Fibroblast of mammary gland (primary cell): Measurements from ENCODE around the gene KIF26B.

ENCODE experiments used
- DNase-seq: peaks from one replicate; pipeline ENCODE4 v3.0.0-alpha.2; 2010; ENCODE audit warnings: low read depth
- H3K4me3 ChIP-seq: 2 replicates; pipeline ENCODE4 v1.5.1; 2011; ENCODE audit warnings: low read depth, mild to moderate bottlenecking, low read length, moderate library complexity; ENCODE audit not compliant: control insufficient read depth
- TF ChIP-seq, protein P1 (sequence below): conservative IDR thresholded peaks from 2 replicates; pipeline ENCODE4 v1.5.1; 2011; ENCODE audit warnings: low read depth, low read length, inconsistent platforms; ENCODE audit not compliant: control insufficient read depth, insufficient read depth

KIF26B gene

DNA sequence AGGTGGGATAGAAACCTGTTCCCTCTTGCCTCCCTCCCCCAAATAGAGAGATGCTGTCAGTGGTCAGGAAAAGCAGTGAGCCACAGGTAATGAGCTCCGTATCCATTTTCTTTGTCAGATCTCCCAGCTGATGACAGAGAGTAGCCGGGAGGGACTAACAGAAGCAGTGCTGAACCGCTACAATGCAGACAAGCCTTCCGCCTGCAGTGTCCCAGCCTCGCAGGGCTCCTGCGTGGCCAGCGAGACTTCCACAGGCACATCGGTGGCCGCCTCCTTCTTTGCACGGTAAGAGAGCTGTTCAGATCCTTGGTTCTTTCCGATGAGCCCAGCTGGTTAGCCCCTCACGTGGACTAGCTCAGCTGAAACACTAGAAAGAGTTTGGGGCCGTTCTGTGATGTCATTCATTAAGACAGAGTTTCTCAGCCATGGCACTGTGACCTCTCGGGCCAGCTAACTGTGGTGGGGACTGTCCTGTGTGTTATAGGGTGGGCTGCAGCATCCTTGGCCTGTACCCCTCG is 264.7 kb downstream of the KIF26B start:
- TF ChIP-seq, protein P1, sequence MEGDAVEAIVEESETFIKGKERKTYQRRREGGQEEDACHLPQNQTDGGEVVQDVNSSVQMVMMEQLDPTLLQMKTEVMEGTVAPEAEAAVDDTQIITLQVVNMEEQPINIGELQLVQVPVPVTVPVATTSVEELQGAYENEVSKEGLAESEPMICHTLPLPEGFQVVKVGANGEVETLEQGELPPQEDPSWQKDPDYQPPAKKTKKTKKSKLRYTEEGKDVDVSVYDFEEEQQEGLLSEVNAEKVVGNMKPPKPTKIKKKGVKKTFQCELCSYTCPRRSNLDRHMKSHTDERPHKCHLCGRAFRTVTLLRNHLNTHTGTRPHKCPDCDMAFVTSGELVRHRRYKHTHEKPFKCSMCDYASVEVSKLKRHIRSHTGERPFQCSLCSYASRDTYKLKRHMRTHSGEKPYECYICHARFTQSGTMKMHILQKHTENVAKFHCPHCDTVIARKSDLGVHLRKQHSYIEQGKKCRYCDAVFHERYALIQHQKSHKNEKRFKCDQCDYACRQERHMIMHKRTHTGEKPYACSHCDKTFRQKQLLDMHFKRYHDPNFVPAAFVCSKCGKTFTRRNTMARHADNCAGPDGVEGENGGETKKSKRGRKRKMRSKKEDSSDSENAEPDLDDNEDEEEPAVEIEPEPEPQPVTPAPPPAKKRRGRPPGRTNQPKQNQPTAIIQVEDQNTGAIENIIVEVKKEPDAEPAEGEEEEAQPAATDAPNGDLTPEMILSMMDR: no peak
- DNase-seq: no peak
- no peak overlapping the region for H3K4me3 ChIP-seq

DNA sequence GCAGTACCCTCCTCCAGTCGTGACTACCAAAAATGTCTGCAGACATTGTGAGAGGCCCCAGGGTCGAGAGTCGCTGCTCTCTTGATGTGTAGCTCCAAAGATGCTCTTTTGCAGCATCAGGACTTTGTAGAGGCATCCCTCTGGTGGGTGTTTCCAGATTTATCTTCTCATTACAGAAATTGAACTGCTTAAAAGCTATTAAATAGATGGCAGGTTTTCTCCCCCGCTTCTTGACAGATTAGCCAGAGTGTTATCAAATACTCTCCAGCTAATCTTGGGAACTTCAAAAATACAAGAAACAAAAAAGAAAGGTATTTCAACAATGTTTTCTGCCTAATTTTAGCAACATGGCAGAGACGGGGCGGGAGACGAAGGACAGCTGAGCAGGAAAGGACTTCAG is 265.2 kb downstream of the KIF26B start:
- TF ChIP-seq, protein P1: no peak
- DNase-seq: no peak
- no peak overlapping the region for H3K4me3 ChIP-seq

DNA sequence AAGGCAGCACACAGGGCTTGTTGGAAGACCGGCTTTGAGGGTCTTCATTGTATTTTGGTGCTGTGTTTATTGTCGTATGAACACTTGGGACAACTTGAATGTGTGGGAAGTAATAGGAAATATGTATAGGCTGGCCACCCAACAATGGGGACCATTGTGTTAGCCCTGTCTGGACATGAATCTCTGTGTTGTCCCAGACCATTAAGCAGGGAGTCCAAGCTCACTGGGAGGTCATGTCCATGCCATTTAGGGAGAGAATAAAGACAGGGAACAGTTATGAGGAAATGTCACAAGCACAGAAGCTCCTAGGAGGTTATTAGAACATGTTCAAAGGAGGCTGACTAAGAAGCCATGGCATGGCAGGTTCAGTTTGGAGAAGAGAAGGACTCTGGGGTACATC is 266.1 kb downstream of the KIF26B start:
- H3K4me3 ChIP-seq: no peak overlapping the region
- TF ChIP-seq, protein P1: no peak
- no peak for DNase-seq

DNA sequence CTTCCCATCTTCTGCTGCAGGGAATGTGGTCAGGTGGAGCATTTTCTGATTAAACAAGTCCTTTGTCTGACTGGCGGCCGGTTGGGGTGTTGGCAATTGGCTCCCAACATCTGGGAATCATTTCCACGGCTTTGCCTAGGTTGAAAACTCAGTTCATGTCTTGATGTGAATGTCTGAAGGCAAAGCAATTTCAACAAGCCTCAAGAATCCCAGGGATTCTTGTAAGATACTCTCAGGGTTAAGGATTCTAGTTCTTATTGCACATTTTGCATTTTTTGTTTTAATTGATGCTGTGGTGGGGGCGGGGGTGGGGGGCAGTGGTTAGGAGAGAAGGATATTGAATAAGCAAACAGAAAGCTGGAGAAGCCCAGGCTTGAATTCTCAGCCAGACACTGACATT is 273.9 kb downstream of the KIF26B start:
- H3K4me3 ChIP-seq: no peak overlapping the region
- TF ChIP-seq, protein P1: no peak
- no peak for DNase-seq

DNA sequence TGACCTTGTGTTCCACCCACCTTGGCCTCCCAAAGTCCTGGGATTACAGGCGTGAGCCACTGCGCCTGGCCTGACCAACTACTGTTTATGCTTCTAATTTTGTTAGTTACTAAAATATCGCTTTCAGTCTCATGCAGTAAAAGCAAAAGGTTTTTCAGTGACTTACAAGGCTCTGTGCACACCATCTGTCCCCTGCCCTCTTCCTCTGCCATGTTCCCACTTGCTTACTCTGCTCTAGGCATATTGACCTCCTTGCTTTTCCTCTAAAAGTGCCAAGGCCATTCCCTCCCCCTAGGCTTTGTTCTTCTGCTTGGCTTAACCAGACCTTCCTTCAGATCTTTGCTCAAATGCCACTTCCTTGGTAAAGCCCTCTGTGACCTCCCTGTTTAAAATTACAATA is 276.9 kb downstream of the KIF26B start:
- H3K4me3 ChIP-seq: no peak overlapping the region
- DNase-seq: no peak
- TF ChIP-seq, protein P1: no peak

DNA sequence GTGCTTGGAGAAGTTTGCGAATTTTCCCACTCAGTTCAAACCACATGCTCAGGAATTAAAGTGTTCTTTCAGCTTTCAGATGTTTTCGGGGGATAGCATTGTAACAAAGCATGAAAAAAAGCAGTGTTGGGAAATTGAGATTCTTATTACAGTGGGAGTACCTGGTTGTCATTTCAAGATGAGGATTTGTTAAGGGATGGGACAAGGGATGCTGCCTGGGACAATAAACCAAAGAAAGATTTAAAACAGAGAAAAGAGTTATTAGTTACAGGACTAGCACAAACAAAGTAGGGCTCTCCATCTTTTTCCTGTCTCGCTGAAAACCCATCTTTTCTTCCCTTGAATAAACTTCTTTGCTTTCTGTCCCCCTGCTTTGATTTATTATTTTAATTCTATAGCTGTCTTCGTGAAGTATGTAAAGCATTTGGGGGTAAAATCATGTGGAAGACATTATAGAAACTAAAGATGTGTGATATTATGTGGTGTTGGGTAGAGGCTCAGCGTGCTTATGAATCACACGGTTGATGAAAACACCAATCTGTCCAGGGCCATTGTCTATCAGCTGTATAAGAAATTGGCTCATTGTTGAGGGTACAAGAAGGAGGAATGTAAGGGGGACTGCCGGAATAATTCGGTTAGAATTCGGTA is 277.6 kb downstream of the KIF26B start:
- TF ChIP-seq, protein P1: no peak
- DNase-seq: no peak
- no peak overlapping the region for H3K4me3 ChIP-seq

DNA sequence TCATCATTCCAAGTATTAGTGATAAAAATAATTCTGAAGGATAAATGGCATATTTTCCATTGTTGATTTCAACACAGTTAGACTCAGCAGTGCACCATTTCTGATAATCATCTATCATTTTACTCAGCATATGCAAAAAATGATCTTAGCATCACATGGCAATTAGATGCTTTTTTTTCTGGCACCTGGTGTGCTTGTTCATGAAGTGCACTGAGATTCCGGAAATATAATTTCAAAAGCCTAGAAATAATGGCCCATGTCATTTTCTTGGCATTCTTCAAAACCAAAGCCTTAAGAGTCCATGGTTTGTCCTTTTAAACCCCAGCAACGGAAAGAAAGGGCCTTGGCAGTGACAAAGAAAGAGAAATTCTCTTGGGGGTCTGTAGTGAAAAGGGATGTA is 278.8 kb downstream of the KIF26B start:
- TF ChIP-seq, protein P1: no peak
- H3K4me3 ChIP-seq: no peak overlapping the region
- DNase-seq: no peak
